H1 (cell line): ENCODE results near the gene MOGAT2. TPM values are rescaled to one million over a fixed set of nuclear protein-coding genes. Genes with fewer than 3 reads are reported as not detected.
A peak's percentile ranks its signal among the peaks of the same experiment; 100 is the strongest.

Experiments used
- CTCF ChIA-PET: fragments of 300-600 bp; sonication (Branson Sonifier 250); formaldehyde crosslinking; loops from one replicate; lab custom pipeline; 2021; ENCODE audit not compliant: partially characterized antibody; lab: Charles Lee
- POLR2A ChIA-PET: fragments of 300-600 bp; sonication (Branson Sonifier 250); formaldehyde crosslinking; loops from one replicate; lab custom pipeline; 2021; ENCODE audit warnings: inconsistent platforms; ENCODE audit not compliant: partially characterized antibody; lab: Charles Lee
- DNase-seq, 2 experiments: peaks; one replicate each; pipeline versions ENCODE4 v3.0.0 to v3.0.0-alpha.2; 2010 to 2022; ENCODE audit warnings: low spot score in 2 of 2, low read depth in 1 of 2, mixed read lengths in 1 of 2
- FAIRE-seq: peaks from 2 replicates; lab custom pipeline; 2011; peaks lifted over from hg19 to GRCh38; lab: Jason Lieb, UNC
- H2AFZ ChIP-seq: 2 replicates; pipeline ENCODE4 v1.8.1; 2012; ENCODE audit warnings: low read length, inconsistent platforms
- H2AK5ac ChIP-seq: 2 replicates; pipeline ENCODE4 v1.6.1; 2013; ENCODE audit warnings: low read depth, low read length
- H2BK120ac ChIP-seq: replicated peaks from 2 replicates; pipeline ENCODE3; 2013; ENCODE audit warnings: low read depth, low read length, inconsistent platforms
- H2BK12ac ChIP-seq: 2 replicates; pipeline ENCODE4 v1.6.1; 2013; ENCODE audit warnings: low read depth, low read length
- H2BK15ac ChIP-seq: 2 replicates; pipeline ENCODE4 v1.6.1; 2013; ENCODE audit warnings: low read length
- H2BK20ac ChIP-seq: 2 replicates; pipeline ENCODE4 v1.6.1; 2013; ENCODE audit warnings: low read length
- H2BK5ac ChIP-seq: 2 replicates; pipeline ENCODE4 v1.6.1; 2013; ENCODE audit warnings: low read depth, low read length
- H3K14ac ChIP-seq: 2 replicates; pipeline ENCODE4 v1.6.1; 2013; ENCODE audit warnings: inconsistent platforms; ENCODE audit not compliant: insufficient read length
- H3K18ac ChIP-seq: 2 replicates; pipeline ENCODE4 v1.6.1; 2013; ENCODE audit warnings: low read length; ENCODE audit errors: extremely low read depth
- H3K23ac ChIP-seq: 2 replicates; pipeline ENCODE4 v1.6.1; 2013; ENCODE audit warnings: inconsistent platforms; ENCODE audit not compliant: insufficient read length
- H3K23me2 ChIP-seq: 2 replicates; pipeline ENCODE4 v1.6.1; 2013; ENCODE audit warnings: low read depth, low read length
- H3K27ac ChIP-seq: 2 replicates; pipeline ENCODE4 v1.6.1; 2011; ENCODE audit warnings: low read depth, low read length, inconsistent platforms
- H3K27me3 ChIP-seq, 4 experiments: replicated peaks in 1 of 4; 1 replicate in 1 of 4; 2 replicates in 3 of 4; pipeline versions ENCODE4 v1.6.1 to v1.8.1; 2011 to 2013; ENCODE audit warnings: low read length in 3 of 4, mild to moderate bottlenecking in 3 of 4, inconsistent platforms in 2 of 4, mixed read lengths in 2 of 4, moderate library complexity in 1 of 4; ENCODE audit not compliant: control insufficient read depth in 3 of 4, insufficient read depth in 3 of 4; ENCODE audit errors: extremely low read depth in 1 of 4
- H3K36me3 ChIP-seq, 4 experiments: 2 replicates each; pipeline versions ENCODE4 v1.6.1 to v1.8.1; 2011 to 2013; ENCODE audit warnings: mild to moderate bottlenecking in 4 of 4, low read length in 3 of 4, moderate library complexity in 2 of 4, control low read depth in 1 of 4, inconsistent platforms in 1 of 4; ENCODE audit not compliant: insufficient read depth in 4 of 4, control insufficient read depth in 2 of 4
- H3K4ac ChIP-seq: replicated peaks from 2 replicates; pipeline ENCODE3; 2013; ENCODE audit warnings: low read length, low read depth, mixed read lengths, inconsistent platforms; ENCODE audit not compliant: insufficient read length
- H3K4me1 ChIP-seq, 4 experiments: replicated peaks in 1 of 4; 1 replicate in 1 of 4; 2 replicates in 3 of 4; pipeline versions ENCODE4 v1.6.1 to v1.8.1; 2011 to 2013; ENCODE audit warnings: low read length in 3 of 4, inconsistent platforms in 2 of 4, mixed read lengths in 1 of 4; ENCODE audit not compliant: insufficient read depth in 4 of 4, control insufficient read depth in 3 of 4
- H3K4me2 ChIP-seq, 2 experiments: 2 replicates each; pipeline versions ENCODE4 v1.6.1 to v1.8.1; 2011 to 2013; ENCODE audit warnings: low read depth in 2 of 2, low read length in 2 of 2, control low read depth in 1 of 2, inconsistent platforms in 1 of 2, mild to moderate bottlenecking in 1 of 2; ENCODE audit not compliant: insufficient read depth in 1 of 2
- H3K4me3 ChIP-seq, 4 experiments: fragments of 200-600, 300-600 bp in 1 of 4; sonication (generic), shearing (Covaris generic), sonication (Bioruptor Twin) in 1 of 4; 2 replicates each; pipeline versions ENCODE4 v1.5.1 to v1.8.1; 2011 to 2016; ENCODE audit warnings: low read length in 4 of 4, low read depth in 3 of 4, control low read depth in 2 of 4, inconsistent platforms in 2 of 4, mild to moderate bottlenecking in 2 of 4, mixed read lengths in 1 of 4, moderate library complexity in 1 of 4; ENCODE audit not compliant: insufficient read depth in 2 of 4; ENCODE audit errors: extremely low read depth in 1 of 4
- H3K56ac ChIP-seq: replicated peaks from 2 replicates; pipeline ENCODE3; 2013; ENCODE audit warnings: low read depth, mild to moderate bottlenecking, mixed read lengths, low read length, inconsistent platforms; ENCODE audit not compliant: insufficient read length
- H3K79me1 ChIP-seq: 2 replicates; pipeline ENCODE4 v1.6.1; 2013; ENCODE audit warnings: low read depth, low read length, control low read depth
- H3K79me2 ChIP-seq, 2 experiments: 2 replicates each; pipeline versions ENCODE4 v1.6.1 to v1.8.1; 2012 to 2013; ENCODE audit warnings: low read length in 2 of 2, mild to moderate bottlenecking in 2 of 2, inconsistent platforms in 1 of 2; ENCODE audit not compliant: insufficient read depth in 2 of 2, control insufficient read depth in 1 of 2
- H3K9ac ChIP-seq, 4 experiments: replicated peaks in 1 of 4; 1 replicate in 1 of 4; 2 replicates in 3 of 4; pipeline versions ENCODE4 v1.6.1 to v1.8.1; 2011 to 2013; ENCODE audit warnings: low read depth in 3 of 4, low read length in 3 of 4, control low read depth in 2 of 4, mild to moderate bottlenecking in 2 of 4, moderate library complexity in 2 of 4, inconsistent platforms in 1 of 4; ENCODE audit errors: extremely low read depth in 1 of 4
- H3K9me3 ChIP-seq, 2 experiments: 2 replicates each; pipeline versions ENCODE4 v1.6.1 to v1.8.1; 2012 to 2013; ENCODE audit warnings: mild to moderate bottlenecking in 2 of 2, moderate library complexity in 2 of 2, control low read depth in 1 of 2, inconsistent platforms in 1 of 2, low read depth in 1 of 2, low read length in 1 of 2, mixed read lengths in 1 of 2; ENCODE audit not compliant: insufficient read depth in 2 of 2
- H4K20me1 ChIP-seq, 2 experiments: replicated peaks in 1 of 2; 2 replicates each; pipeline versions ENCODE3 to v1.8.1; 2011 to 2013; ENCODE audit warnings: inconsistent platforms in 2 of 2, low read length in 2 of 2, mild to moderate bottlenecking in 1 of 2; ENCODE audit not compliant: insufficient read depth in 2 of 2, control insufficient read depth in 1 of 2
- H4K5ac ChIP-seq: 2 replicates; pipeline ENCODE4 v1.6.1; 2013; ENCODE audit warnings: low read length, low read depth, mixed read lengths, inconsistent platforms; ENCODE audit not compliant: insufficient read length
- H4K8ac ChIP-seq: 2 replicates; pipeline ENCODE4 v1.8.0; 2013; ENCODE audit warnings: mild to moderate bottlenecking, moderate library complexity, low read length, inconsistent platforms; ENCODE audit not compliant: insufficient read depth; ENCODE audit errors: extremely low read depth
- H4K91ac ChIP-seq: replicated peaks from 2 replicates; pipeline ENCODE3; 2013; ENCODE audit warnings: low read length, mixed read lengths, inconsistent platforms; ENCODE audit not compliant: insufficient read length
- GABPA ChIP-seq: IDR thresholded peaks from 2 replicates; pipeline ENCODE4 v1.6.1; 2011; ENCODE audit warnings: mild to moderate bottlenecking, low read length, moderate library complexity, borderline replicate concordance; ENCODE audit not compliant: insufficient read depth
- KDM4A ChIP-seq: IDR thresholded peaks from one replicate; pipeline ENCODE4 v1.7.1; 2012; ENCODE audit warnings: low read depth, mild to moderate bottlenecking, moderate library complexity, low read length, inconsistent platforms; ENCODE audit not compliant: severe bottlenecking
- PHF8 ChIP-seq: fragments of 200-600 bp; sonication (generic); conservative IDR thresholded peaks from 2 replicates; pipeline ENCODE4 v1.7.1; 2012; ENCODE audit warnings: low read depth, mild to moderate bottlenecking, inconsistent platforms, low read length, moderate library complexity
- POLR2AphosphoS5 ChIP-seq: IDR thresholded peaks from 2 replicates; pipeline ENCODE4 v1.6.1; 2011; ENCODE audit warnings: low read depth, low read length
- SP2 ChIP-seq: IDR thresholded peaks from 2 replicates; pipeline ENCODE4 v1.6.1; 2012; ENCODE audit warnings: mild to moderate bottlenecking, low read length, inconsistent platforms
- SUZ12 ChIP-seq: fragments of 200-600 bp; sonication (generic); IDR thresholded peaks from 2 replicates; pipeline ENCODE4 v1.6.1; 2012; ENCODE audit warnings: mild to moderate bottlenecking, inconsistent platforms, low read length, moderate library complexity, mixed read lengths
- WGBS, 2 experiments: shearing (Covaris generic) in 1 of 2; methylation state at CpG; one replicate each; pipeline versions ENCODE4 v1.1.6 to v1.1.7; 2013 to 2015; ENCODE audit warnings: low lambda C conversion rate in 2 of 2, mixed read lengths in 2 of 2, inconsistent platforms in 1 of 2, low coverage in 1 of 2, missing lambda C conversion rate in 1 of 2; ENCODE audit not compliant: insufficient replicate concordance in 2 of 2, insufficient coverage in 1 of 2, insufficient read length in 1 of 2; ENCODE audit errors: extremely low coverage in 1 of 2, missing lambda C conversion rate in 1 of 2; 5-methylcytosine and 5-hydroxymethylcytosine counted together
- polyA plus RNA-seq, 7 experiments: library from polyadenylated mRNA; depleted of rRNA in 3 of 7; stranded (reverse) in 5 of 7; unstranded in 2 of 7; fragments of >200 nt in 5 of 7; fragments of 200-250 nt in 2 of 7; gene quantifications; 1 replicate in 5 of 7; 2 replicates in 1 of 7; 4 replicates in 1 of 7; pipeline versions ENCODE4 v1.2.1 to v1.2.3, GENCODE V29; 2011 to 2013; ENCODE audit warnings: missing spikeins in 2 of 7, mixed read lengths in 2 of 7
- total RNA-seq: library from RNA; stranded (reverse); fragmentation: NEBNext Ultra II Directional; extraction: Animal tissue kit (Norgen Biotek cat#: 25700); gene quantifications from 2 replicates; pipeline ENCODE4 v1.2.1, GENCODE V29; 2021
- TF ChIP-seq, protein P1 (sequence below): IDR thresholded peaks from 2 replicates; pipeline ENCODE4 v1.6.1; 2011; ENCODE audit warnings: low read length, improper control_type of control experiment

The MOGAT2 gene
- total and polyA plus RNA-seq, 2 of the 8 experiments (the other 6 are each of a cell fraction or from before 2014, with no cell fraction given): not detected

GRCh38 chr11:75716659-75717058 is 979 bp upstream of the MOGAT2 start:
- Histone ChIP-seq H3K4me1 (peaks cover 0 to 3% (median 0%) of the 10 kb centered on the region in 4 experiments; a peak in 2 of 7 replicates), H4K5ac (no peak overlapping the region), H4K8ac (no peak overlapping the region), H4K20me1 (peaks cover 0 to 2% of the 10 kb centered on the region in 2 experiments), H3K4me2 (peak overlapping the region; percentile 11 to 44; a peak in 1 of 4 replicates), H3K9me3 (no peaks in the 10 kb centered on the region), H2BK20ac (no peak overlapping the region), H3K23me2 (no peaks in the 10 kb centered on the region), H3K23ac (no peak overlapping the region), H3K27ac (no peak overlapping the region), H2BK120ac (no peak overlapping the region), H3K79me2 (no peaks in the 10 kb centered on the region), H4K91ac (no peak overlapping the region), H3K14ac (no peak overlapping the region), H2BK15ac (no peak overlapping the region), H3K56ac (no peak overlapping the region), H3K9ac (no peak overlapping the region), H3K27me3 (peaks cover 0 to 12% (median 4%) of the 10 kb centered on the region in 4 experiments; a peak in 4 of 7 replicates), H3K4ac (no peak overlapping the region), H2AK5ac (no peak overlapping the region), H2BK5ac (no peak overlapping the region), H3K18ac (no peak overlapping the region), H3K4me3 (no peak overlapping the region), H2AFZ (no peak overlapping the region), H2BK12ac (no peak overlapping the region), H3K36me3 (no peaks in the 10 kb centered on the region), H3K79me1 (no peaks in the 10 kb centered on the region)
- FAIRE-seq (no peak), DNase-seq (no peak)
- CTCF ChIA-PET: interaction anchor here (1.4 to 1.5 kb wide), 3 partner anchors 11 to 436 kb away, joined by 3 to 6 read pairs (median 3); no protein-coding TSS in a partner anchor
- POLR2A ChIA-PET: interaction anchor here (0.6 to 1.5 kb wide), 2 partner anchors 115 to 154 kb away, joined by 3 to 6 read pairs; partner anchors contain the start of gene SERPINH1
- 54% methylated on average over 3 of the region's 3 CpGs; no CpG with 5 or more reads in 1 of the 2 experiments for WGBS, 2 experiments
- no peak for TF ChIP-seq SP2
- TF ChIP-seq GABPA: no peak
- TF ChIP-seq SUZ12: no peak
- TF ChIP-seq KDM4A: no peak
- TF ChIP-seq, protein P1, sequence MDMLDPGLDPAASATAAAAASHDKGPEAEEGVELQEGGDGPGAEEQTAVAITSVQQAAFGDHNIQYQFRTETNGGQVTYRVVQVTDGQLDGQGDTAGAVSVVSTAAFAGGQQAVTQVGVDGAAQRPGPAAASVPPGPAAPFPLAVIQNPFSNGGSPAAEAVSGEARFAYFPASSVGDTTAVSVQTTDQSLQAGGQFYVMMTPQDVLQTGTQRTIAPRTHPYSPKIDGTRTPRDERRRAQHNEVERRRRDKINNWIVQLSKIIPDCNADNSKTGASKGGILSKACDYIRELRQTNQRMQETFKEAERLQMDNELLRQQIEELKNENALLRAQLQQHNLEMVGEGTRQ: no peak
- TF ChIP-seq PHF8: no peak
- peak; percentile 60 for TF ChIP-seq POLR2AphosphoS5
